Glutamatergic neuron (in vitro differentiated cells): ENCODE data around the gene NFIA. TPM values are rescaled to one million over a fixed set of nuclear protein-coding genes. Genes with fewer than 3 reads are reported as not detected.

Experiments
- DNase-seq: peaks from one replicate; pipeline ENCODE4 v3.0.0; 2022
- H3K27ac Mint-ChIP-seq: one replicate; pipeline ENCODE4 v1.8.0; 2020; ENCODE audit warnings: mild to moderate bottlenecking, mixed read lengths, inconsistent platforms; ENCODE audit not compliant: unreplicated experiment
- H3K27me3 Mint-ChIP-seq: one replicate; pipeline ENCODE4 v1.8.0; 2020; ENCODE audit warnings: mild to moderate bottlenecking, moderate library complexity, mixed read lengths, inconsistent platforms; ENCODE audit not compliant: unreplicated experiment
- H3K36me3 Mint-ChIP-seq: one replicate; pipeline ENCODE4 v1.8.0; 2020; ENCODE audit warnings: mild to moderate bottlenecking, mixed read lengths, inconsistent platforms; ENCODE audit not compliant: unreplicated experiment
- H3K4me1 Mint-ChIP-seq: one replicate; pipeline ENCODE4 v1.8.0; 2020; ENCODE audit warnings: mild to moderate bottlenecking, low read depth, mixed read lengths, inconsistent platforms; ENCODE audit not compliant: unreplicated experiment
- H3K4me3 Mint-ChIP-seq: one replicate; pipeline ENCODE4 v1.8.0; 2020; ENCODE audit warnings: mild to moderate bottlenecking, mixed read lengths, inconsistent platforms; ENCODE audit not compliant: unreplicated experiment
- H3K9me3 Mint-ChIP-seq: one replicate; pipeline ENCODE4 v1.8.0; 2020; ENCODE audit warnings: mild to moderate bottlenecking, moderate library complexity, mixed read lengths, inconsistent platforms; ENCODE audit not compliant: unreplicated experiment
- total RNA-seq: library from RNA; stranded (reverse); fragmentation: NEBNext Ultra II Directional; extraction: Animal tissue kit (Norgen Biotek cat#: 25700); gene quantifications from one replicate; pipeline ENCODE4 v1.2.1, GENCODE V29; 2021; ENCODE audit not compliant: unreplicated experiment
- TF ChIP-seq, protein P1 (sequence below): fragments of 200-600 bp; sonication (generic); IDR thresholded peaks from one replicate; pipeline ENCODE4 v1.5.0; 2021; ENCODE audit not compliant: partially characterized antibody, unreplicated experiment

The NFIA gene
- total RNA-seq, 1 donor from 2014 or later, result 16.4 TPM

DNA sequence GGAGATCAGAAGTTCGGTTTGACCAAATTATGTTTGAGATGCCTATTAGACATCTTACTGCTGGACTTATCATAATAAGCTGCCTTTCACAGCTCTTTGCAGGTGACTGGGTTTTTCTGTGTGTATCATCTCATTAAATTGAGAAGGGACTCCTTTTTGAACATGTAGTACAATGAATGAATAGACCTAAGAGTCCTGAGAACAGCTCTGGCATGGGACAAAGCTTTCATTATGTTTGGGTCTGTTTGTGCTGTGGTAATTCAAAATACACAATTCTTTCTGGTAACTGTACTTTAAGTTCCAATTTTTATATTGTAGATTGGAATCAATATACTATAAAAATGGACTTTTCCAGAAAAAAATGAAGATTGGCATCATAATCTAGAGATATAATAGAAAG lies 330.2 kb downstream of the NFIA start:
- Mint-ChIP-seq H3K36me3 (no peaks in the 10 kb centered on the region), H3K4me3 (no peak overlapping the region), H3K9me3 (no peaks in the 10 kb centered on the region), H3K4me1 (peaks cover 2% of the 10 kb centered on the region), H3K27ac (no peak overlapping the region), H3K27me3 (peaks cover 1% of the 10 kb centered on the region)
- no peak for DNase-seq
- TF ChIP-seq, protein P1, sequence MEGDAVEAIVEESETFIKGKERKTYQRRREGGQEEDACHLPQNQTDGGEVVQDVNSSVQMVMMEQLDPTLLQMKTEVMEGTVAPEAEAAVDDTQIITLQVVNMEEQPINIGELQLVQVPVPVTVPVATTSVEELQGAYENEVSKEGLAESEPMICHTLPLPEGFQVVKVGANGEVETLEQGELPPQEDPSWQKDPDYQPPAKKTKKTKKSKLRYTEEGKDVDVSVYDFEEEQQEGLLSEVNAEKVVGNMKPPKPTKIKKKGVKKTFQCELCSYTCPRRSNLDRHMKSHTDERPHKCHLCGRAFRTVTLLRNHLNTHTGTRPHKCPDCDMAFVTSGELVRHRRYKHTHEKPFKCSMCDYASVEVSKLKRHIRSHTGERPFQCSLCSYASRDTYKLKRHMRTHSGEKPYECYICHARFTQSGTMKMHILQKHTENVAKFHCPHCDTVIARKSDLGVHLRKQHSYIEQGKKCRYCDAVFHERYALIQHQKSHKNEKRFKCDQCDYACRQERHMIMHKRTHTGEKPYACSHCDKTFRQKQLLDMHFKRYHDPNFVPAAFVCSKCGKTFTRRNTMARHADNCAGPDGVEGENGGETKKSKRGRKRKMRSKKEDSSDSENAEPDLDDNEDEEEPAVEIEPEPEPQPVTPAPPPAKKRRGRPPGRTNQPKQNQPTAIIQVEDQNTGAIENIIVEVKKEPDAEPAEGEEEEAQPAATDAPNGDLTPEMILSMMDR, result no peak

DNA sequence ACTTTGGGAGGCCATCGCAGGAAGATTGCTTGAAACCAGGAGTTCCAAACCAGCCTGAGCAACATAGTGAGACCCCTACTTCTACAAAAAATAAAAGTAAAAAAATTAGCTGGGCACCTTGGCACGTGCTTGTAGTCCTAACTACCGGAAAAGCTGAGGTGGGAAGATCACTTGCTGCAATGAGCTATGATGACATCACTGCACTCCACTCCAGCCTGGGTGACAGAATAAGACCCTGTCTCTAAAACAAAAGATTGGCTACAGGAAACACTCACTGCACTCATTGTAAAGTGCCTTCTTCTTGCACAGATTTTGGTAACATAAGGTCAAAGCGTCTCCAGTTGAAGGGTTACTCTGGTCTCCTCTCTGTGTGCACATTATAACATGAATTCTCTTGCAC lies 336.8 kb downstream of the NFIA start:
- H3K4me1 Mint-ChIP-seq, result peaks cover 2% of the 10 kb centered on the region

DNA sequence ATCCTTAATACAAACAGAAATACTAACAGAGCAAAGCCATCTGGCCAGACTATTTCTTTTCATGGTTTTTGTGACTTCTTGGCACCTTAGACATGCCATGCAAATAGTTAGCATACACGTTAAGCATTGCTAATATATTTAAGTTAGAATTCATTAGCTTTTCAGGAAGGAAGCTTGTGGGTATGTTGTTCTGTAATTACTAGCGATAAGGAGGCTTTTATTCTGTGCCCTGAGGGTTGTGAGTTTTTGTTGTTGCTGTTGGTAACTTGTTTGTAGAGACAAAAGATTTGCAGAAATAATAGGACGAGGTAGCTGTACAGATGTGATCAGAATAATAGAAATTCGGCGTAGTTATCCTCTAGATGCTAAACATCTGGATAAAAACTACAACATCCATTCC lies 337.3 kb downstream of the NFIA start:
- no peaks in the 10 kb centered on the region for H3K9me3 Mint-ChIP-seq
- H3K4me1 Mint-ChIP-seq, result peaks cover 2% of the 10 kb centered on the region
- H3K36me3 Mint-ChIP-seq, result no peaks in the 10 kb centered on the region
- no peak overlapping the region for H3K27ac Mint-ChIP-seq
- DNase-seq, result no peak
- no peaks in the 10 kb centered on the region for H3K27me3 Mint-ChIP-seq
- H3K4me3 Mint-ChIP-seq, result no peak overlapping the region
- TF ChIP-seq, protein P1, result no peak

More for the DNA sequence above, 336.8 kb downstream of the NFIA start:
- no peak for DNase-seq
- Mint-ChIP-seq H3K27me3 (no peaks in the 10 kb centered on the region), H3K27ac (no peak overlapping the region), H3K4me3 (no peak overlapping the region), H3K36me3 (no peaks in the 10 kb centered on the region), H3K9me3 (no peaks in the 10 kb centered on the region)
- TF ChIP-seq, protein P1, result no peak

DNA sequence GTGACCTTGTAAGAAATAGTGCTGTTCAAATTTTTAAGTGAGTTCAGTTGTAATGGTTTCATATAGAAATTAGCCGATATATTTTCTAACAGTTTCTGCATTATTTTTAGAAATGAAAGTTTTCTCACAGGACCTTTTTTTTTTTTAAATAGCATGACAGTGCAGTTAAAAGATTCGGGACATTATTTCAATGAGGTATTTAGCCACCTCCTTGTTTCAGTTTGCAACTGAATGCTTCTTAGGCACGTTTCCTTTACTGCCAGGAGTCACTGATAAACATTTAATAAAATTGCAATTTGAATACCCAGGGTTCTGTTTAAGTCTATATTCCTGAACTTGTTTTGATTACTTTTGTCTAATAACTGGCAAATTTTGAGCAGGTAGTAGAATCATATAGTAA lies 337.9 kb downstream of the NFIA start:
- Mint-ChIP-seq H3K4me3 (no peak overlapping the region), H3K36me3 (no peaks in the 10 kb centered on the region), H3K4me1 (peaks cover 2% of the 10 kb centered on the region), H3K27me3 (no peaks in the 10 kb centered on the region), H3K9me3 (no peaks in the 10 kb centered on the region), H3K27ac (no peak overlapping the region)
- DNase-seq, result no peak
- TF ChIP-seq, protein P1, result no peak

DNA sequence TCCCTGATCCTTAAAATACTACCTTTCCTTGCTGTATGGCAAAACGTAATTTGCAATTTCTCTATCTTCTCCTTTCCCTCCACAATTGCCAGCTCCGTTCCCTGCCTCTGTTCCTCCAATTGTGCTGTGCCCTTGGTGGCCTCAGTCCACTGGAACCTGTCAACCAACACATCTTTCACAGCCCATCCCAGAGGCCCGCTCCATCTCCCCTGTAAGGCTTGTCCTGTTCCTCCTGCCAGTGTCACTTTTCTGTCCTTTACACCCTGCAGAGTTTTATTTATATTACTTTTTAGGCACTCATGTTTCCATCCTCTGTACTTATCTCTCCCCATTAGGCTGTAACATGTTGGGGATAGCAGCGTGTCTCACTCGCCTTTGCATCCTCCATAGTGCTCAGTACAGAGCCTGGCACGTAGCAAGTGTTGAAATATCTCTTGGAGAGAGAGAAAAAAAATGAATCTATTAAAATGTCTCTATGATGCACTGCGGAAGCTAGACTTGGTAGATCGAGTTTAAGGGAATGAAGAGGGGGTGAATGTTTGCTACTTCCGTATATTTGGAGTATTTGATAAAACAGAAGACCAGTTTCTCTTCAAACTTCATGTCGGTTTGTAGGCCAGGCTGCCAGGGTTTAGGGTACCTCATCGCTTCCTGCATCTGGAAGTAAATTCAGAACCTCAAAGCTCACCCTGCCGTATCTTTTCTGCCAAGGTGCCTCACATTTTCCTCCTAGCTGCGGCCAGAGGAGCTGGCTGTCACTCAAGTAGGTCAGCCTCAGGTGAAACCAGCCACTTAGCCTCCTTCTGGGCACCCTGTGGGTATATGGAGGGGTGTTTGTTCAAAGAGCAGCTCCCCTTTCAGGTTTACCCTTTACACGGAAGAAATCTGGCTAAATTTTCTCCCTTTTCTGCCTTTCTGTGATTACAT lies 338.8 kb downstream of the NFIA start:
- TF ChIP-seq, protein P1, result no peak
- H3K4me3 Mint-ChIP-seq, result no peak overlapping the region
- H3K27ac Mint-ChIP-seq, result no peak overlapping the region
- peaks cover 4% of the 10 kb centered on the region for H3K4me1 Mint-ChIP-seq
- no peaks in the 10 kb centered on the region for H3K9me3 Mint-ChIP-seq
- H3K36me3 Mint-ChIP-seq, result no peaks in the 10 kb centered on the region
- no peaks in the 10 kb centered on the region for H3K27me3 Mint-ChIP-seq
- DNase-seq, result no peak
